Measurements from ENCODE around the gene CHD2.

GRCh38 chr15:92877416-92877815, 22.7 kb upstream of the CHD2 start:
- TF ChIP-seq ZBTB43 (CRISPR knock-in tag; IDR thresholded peaks at IDR 0.05) = no peak
- TF ChIP-seq CTCF (IDR thresholded peaks at IDR 0.05) = no peak
- TF ChIP-seq ZNF121 (CRISPR knock-in tag; IDR thresholded peaks at IDR 0.05) = no peak

Measured in WTC11 (cell line).